Measurements from ENCODE around the gene MCU.

MCU gene

DNA sequence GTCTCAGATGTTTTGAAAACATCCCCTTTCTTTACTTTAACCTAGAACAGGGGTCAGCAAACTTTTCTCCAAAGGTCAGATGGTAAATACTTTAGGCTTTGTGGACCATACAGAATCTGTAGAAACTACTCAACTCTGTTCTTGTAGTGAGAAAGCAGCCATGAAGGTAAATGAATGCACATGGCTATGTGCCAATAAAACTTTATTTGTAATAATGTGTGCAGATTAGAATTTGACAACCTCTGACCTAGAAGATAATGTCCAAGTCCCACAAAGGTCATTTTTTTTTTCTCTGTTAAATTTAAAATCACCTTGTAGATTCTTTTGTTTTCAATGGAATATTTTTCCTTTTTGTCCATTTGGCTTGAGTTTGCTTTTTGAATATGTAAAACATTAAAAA lies 218.8 kb downstream of the MCU start:
- Histone ChIP-seq H2AFZ (ENCODE audit: low read depth, low read length) (no peak overlapping the region), H2AK5ac (ENCODE audit: low read length, severe bottlenecking) (no peak overlapping the region), H3K27ac (ENCODE audit: low read length, poor library complexity, severe bottlenecking) (no peak overlapping the region), H3K9ac (ENCODE audit: low read length) (no peak overlapping the region), H3K14ac (ENCODE audit: low read length in 2 of 2) (no peak overlapping the region), H3K23ac (ENCODE audit: low read length in 2 of 2) (no peak overlapping the region), H3K4me1 (ENCODE audit: control insufficient read depth, insufficient read depth, low read depth, low read length) (no peaks in the 10 kb centered on the region), H4K8ac (ENCODE audit: low read length) (no peak overlapping the region), H2BK15ac (ENCODE audit: low read depth, poor library complexity, severe bottlenecking) (no peak overlapping the region), H3K4ac (ENCODE audit: low read depth in 1 of 2, low read length in 2 of 2) (no peak overlapping the region), H3K36me3 (ENCODE audit: control insufficient read depth in 1 of 2, insufficient read depth in 2 of 2, low read depth in 1 of 2, low read length in 2 of 2) (no peaks in the 10 kb centered on the region), H2BK12ac (ENCODE audit: low read length in 2 of 2) (no peak overlapping the region), H3K4me3 (ENCODE audit: insufficient read depth in 1 of 2, low read depth in 1 of 2, low read length in 2 of 2) (no peak overlapping the region), H2BK5ac (ENCODE audit: low read depth, low read length, poor library complexity, severe bottlenecking) (no peak overlapping the region), H2BK120ac (ENCODE audit: low read depth, low read length) (no peak overlapping the region), H3K79me1 (replicated peaks; ENCODE audit: low read length, poor library complexity, severe bottlenecking) (no peaks in the 10 kb centered on the region), H4K91ac (ENCODE audit: low read length) (no peak overlapping the region), H3K4me2 (ENCODE audit: low read length, poor library complexity, severe bottlenecking) (no peak overlapping the region), H3K27me3 (ENCODE audit: control insufficient read depth in 1 of 2, insufficient read depth in 1 of 2, low read length in 2 of 2) (no peaks in the 10 kb centered on the region), H3K18ac (ENCODE audit: low read depth in 1 of 2, low read length in 2 of 2) (no peak overlapping the region), H3K9me3 (ENCODE audit: control insufficient read depth, low read length) (no peaks in the 10 kb centered on the region)
- DNase-seq, result no peak

GRCh38 chr10:72911758-72912157 lies 219.8 kb downstream of the MCU start:
- Histone ChIP-seq H2BK12ac (ENCODE audit: low read length in 2 of 2) (no peak overlapping the region), H3K9me3 (ENCODE audit: control insufficient read depth, low read length) (no peaks in the 10 kb centered on the region)

GRCh38 chr10:72912736-72913135 lies 220.8 kb downstream of the MCU start:
- Histone ChIP-seq H3K27me3 (ENCODE audit: control insufficient read depth in 1 of 2, insufficient read depth in 1 of 2, low read length in 2 of 2) (no peaks in the 10 kb centered on the region), H2BK12ac (ENCODE audit: low read length in 2 of 2) (no peak overlapping the region), H2AK5ac (ENCODE audit: low read length, severe bottlenecking) (no peak overlapping the region), H2BK5ac (ENCODE audit: low read depth, low read length, poor library complexity, severe bottlenecking) (no peak overlapping the region), H2AFZ (ENCODE audit: low read depth, low read length) (no peak overlapping the region), H2BK15ac (ENCODE audit: low read depth, poor library complexity, severe bottlenecking) (no peak overlapping the region), H3K4me1 (ENCODE audit: control insufficient read depth, insufficient read depth, low read depth, low read length) (no peaks in the 10 kb centered on the region), H4K8ac (ENCODE audit: low read length) (no peak overlapping the region), H2BK120ac (ENCODE audit: low read depth, low read length) (no peak overlapping the region), H3K4me3 (ENCODE audit: insufficient read depth in 1 of 2, low read depth in 1 of 2, low read length in 2 of 2) (no peak overlapping the region), H4K91ac (ENCODE audit: low read length) (no peak overlapping the region), H3K4me2 (ENCODE audit: low read length, poor library complexity, severe bottlenecking) (no peak overlapping the region), H3K9me3 (ENCODE audit: control insufficient read depth, low read length) (no peaks in the 10 kb centered on the region), H3K18ac (ENCODE audit: low read depth in 1 of 2, low read length in 2 of 2) (no peak overlapping the region), H3K14ac (ENCODE audit: low read length in 2 of 2) (no peak overlapping the region), H3K27ac (ENCODE audit: low read length, poor library complexity, severe bottlenecking) (no peak overlapping the region), H3K23ac (ENCODE audit: low read length in 2 of 2) (no peak overlapping the region), H3K9ac (ENCODE audit: low read length) (no peak overlapping the region), H3K36me3 (ENCODE audit: control insufficient read depth in 1 of 2, insufficient read depth in 2 of 2, low read depth in 1 of 2, low read length in 2 of 2) (no peaks in the 10 kb centered on the region), H3K4ac (ENCODE audit: low read depth in 1 of 2, low read length in 2 of 2) (no peak overlapping the region), H3K79me1 (replicated peaks; ENCODE audit: low read length, poor library complexity, severe bottlenecking) (no peaks in the 10 kb centered on the region)
- 68% methylated on average over 2 of the region's 4 CpGs for WGBS
- no peak for DNase-seq

More at GRCh38 chr10:72911758-72912157, 219.8 kb downstream of the MCU start:
- Histone ChIP-seq H2BK15ac (ENCODE audit: low read depth, poor library complexity, severe bottlenecking) (no peak overlapping the region), H4K91ac (ENCODE audit: low read length) (no peak overlapping the region), H3K36me3 (ENCODE audit: control insufficient read depth in 1 of 2, insufficient read depth in 2 of 2, low read depth in 1 of 2, low read length in 2 of 2) (no peaks in the 10 kb centered on the region), H3K23ac (ENCODE audit: low read length in 2 of 2) (no peak overlapping the region), H2BK5ac (ENCODE audit: low read depth, low read length, poor library complexity, severe bottlenecking) (no peak overlapping the region), H3K79me1 (replicated peaks; ENCODE audit: low read length, poor library complexity, severe bottlenecking) (no peaks in the 10 kb centered on the region), H2AK5ac (ENCODE audit: low read length, severe bottlenecking) (no peak overlapping the region), H3K18ac (ENCODE audit: low read depth in 1 of 2, low read length in 2 of 2) (no peak overlapping the region), H3K4me3 (ENCODE audit: insufficient read depth in 1 of 2, low read depth in 1 of 2, low read length in 2 of 2) (no peak overlapping the region), H3K4me2 (ENCODE audit: low read length, poor library complexity, severe bottlenecking) (no peak overlapping the region), H3K27me3 (ENCODE audit: control insufficient read depth in 1 of 2, insufficient read depth in 1 of 2, low read length in 2 of 2) (no peaks in the 10 kb centered on the region), H3K9ac (ENCODE audit: low read length) (no peak overlapping the region), H3K4me1 (ENCODE audit: control insufficient read depth, insufficient read depth, low read depth, low read length) (no peaks in the 10 kb centered on the region), H4K8ac (ENCODE audit: low read length) (no peak overlapping the region), H2AFZ (ENCODE audit: low read depth, low read length) (no peak overlapping the region), H2BK120ac (ENCODE audit: low read depth, low read length) (no peak overlapping the region), H3K4ac (ENCODE audit: low read depth in 1 of 2, low read length in 2 of 2) (no peak overlapping the region), H3K27ac (ENCODE audit: low read length, poor library complexity, severe bottlenecking) (no peak overlapping the region), H3K14ac (ENCODE audit: low read length in 2 of 2) (no peak overlapping the region)
- DNase-seq, result no peak
- WGBS, result 100% methylated on average over 1 of the region's 2 CpGs

DNA sequence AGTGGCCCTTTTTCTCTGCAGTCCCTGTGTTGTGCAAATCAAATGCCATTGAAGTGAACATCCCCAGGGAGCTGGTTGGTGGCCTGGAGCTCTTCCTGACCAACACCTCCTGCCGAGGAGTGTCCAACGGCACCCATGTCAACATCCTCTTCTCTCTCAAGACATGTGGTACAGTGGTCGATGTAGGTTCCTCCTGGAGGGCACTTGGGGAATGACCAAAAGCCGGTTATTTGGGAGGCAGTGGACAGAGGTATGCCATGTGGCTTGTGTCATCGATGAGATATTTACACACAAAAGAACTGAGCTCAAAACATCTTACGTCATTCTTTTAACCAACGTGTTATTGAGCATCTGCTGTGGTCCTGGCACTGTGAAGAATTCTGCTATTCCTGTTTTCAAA lies 221.3 kb downstream of the MCU start:
- no peak overlapping the region for H2AFZ ChIP-seq (ENCODE audit: low read depth, low read length)
- H3K4ac ChIP-seq (ENCODE audit: low read depth in 1 of 2, low read length in 2 of 2), result no peak overlapping the region
- no peak overlapping the region for H2BK5ac ChIP-seq (ENCODE audit: low read depth, low read length, poor library complexity, severe bottlenecking)
- H3K23ac ChIP-seq (ENCODE audit: low read length in 2 of 2), result no peak overlapping the region
- no peak overlapping the region for H4K8ac ChIP-seq (ENCODE audit: low read length)
- no peak overlapping the region for H3K27ac ChIP-seq (ENCODE audit: low read length, poor library complexity, severe bottlenecking)
- 89% methylated on average over 7 of the region's 7 CpGs for WGBS
- no peak overlapping the region for H2AK5ac ChIP-seq (ENCODE audit: low read length, severe bottlenecking)
- no peak overlapping the region for H2BK12ac ChIP-seq (ENCODE audit: low read length in 2 of 2)
- H3K4me2 ChIP-seq (ENCODE audit: low read length, poor library complexity, severe bottlenecking), result no peak overlapping the region
- no peaks in the 10 kb centered on the region for H3K4me1 ChIP-seq (ENCODE audit: control insufficient read depth, insufficient read depth, low read depth, low read length)
- H2BK120ac ChIP-seq (ENCODE audit: low read depth, low read length), result no peak overlapping the region
- no peak overlapping the region for H2BK15ac ChIP-seq (ENCODE audit: low read depth, poor library complexity, severe bottlenecking)
- H3K4me3 ChIP-seq (ENCODE audit: insufficient read depth in 1 of 2, low read depth in 1 of 2, low read length in 2 of 2), result no peak overlapping the region
- H3K14ac ChIP-seq (ENCODE audit: low read length in 2 of 2), result no peak overlapping the region
- no peaks in the 10 kb centered on the region for H3K27me3 ChIP-seq (ENCODE audit: control insufficient read depth in 1 of 2, insufficient read depth in 1 of 2, low read length in 2 of 2)
- no peak overlapping the region for H4K91ac ChIP-seq (ENCODE audit: low read length)
- H3K9ac ChIP-seq (ENCODE audit: low read length), result no peak overlapping the region
- H3K79me1 ChIP-seq (replicated peaks; ENCODE audit: low read length, poor library complexity, severe bottlenecking), result no peaks in the 10 kb centered on the region
- DNase-seq, result no peak
- H3K36me3 ChIP-seq (ENCODE audit: control insufficient read depth in 1 of 2, insufficient read depth in 2 of 2, low read depth in 1 of 2, low read length in 2 of 2), result no peaks in the 10 kb centered on the region
- no peaks in the 10 kb centered on the region for H3K9me3 ChIP-seq (ENCODE audit: control insufficient read depth, low read length)
- no peak overlapping the region for H3K18ac ChIP-seq (ENCODE audit: low read depth in 1 of 2, low read length in 2 of 2)

All from mesenchymal stem cell (in vitro differentiated cells and primary cell).